ENCODE results near the gene PTPN5. TPM values are rescaled to one million over a fixed set of nuclear protein-coding genes. Genes with fewer than 3 reads are reported as not detected.

PTPN5 gene
- total and polyA plus RNA-seq, 4 donors: not detected

GRCh38 chr11:18775492-18776292, 15.9 kb downstream of the PTPN5 start:
- Histone ChIP-seq H3K9me3 (ENCODE audit: control insufficient read depth in 4 of 4, low read length in 3 of 4) (no peaks in the 10 kb centered on the region), H3K9ac (ENCODE audit: low read depth in 1 of 2, low read length in 2 of 2) (no peak overlapping the region), H3K27me3 (ENCODE audit: control insufficient read depth in 4 of 4, insufficient read depth in 4 of 4, low read length in 3 of 4) (no peaks in the 10 kb centered on the region), H3K36me3 (ENCODE audit: control insufficient read depth in 4 of 4, insufficient read depth in 3 of 4, low read depth in 1 of 4, low read length in 3 of 4) (no peaks in the 10 kb centered on the region), H3K4me1 (ENCODE audit: control insufficient read depth in 4 of 4, insufficient read depth in 4 of 4, low read length in 3 of 4) (no peaks in the 10 kb centered on the region), H3K4me3 (ENCODE audit: low read depth in 1 of 3, low read length in 3 of 3) (no peak overlapping the region), H3K27ac (ENCODE audit: low read depth in 1 of 2, low read length in 2 of 2) (no peak overlapping the region)
- 51% methylated on average over 16 of the region's 16 CpGs for WGBS
- TF ChIP-seq TAF1 (conservative IDR thresholded peaks at IDR 0.05) (no peak), EGR1 (IDR thresholded peaks at IDR 0.05; ENCODE audit: low read depth in 2 of 2) (no peak), RAD21 (IDR thresholded peaks at IDR 0.05) (peak; percentile 61 to 80)
- TF ChIP-seq, protein P1, sequence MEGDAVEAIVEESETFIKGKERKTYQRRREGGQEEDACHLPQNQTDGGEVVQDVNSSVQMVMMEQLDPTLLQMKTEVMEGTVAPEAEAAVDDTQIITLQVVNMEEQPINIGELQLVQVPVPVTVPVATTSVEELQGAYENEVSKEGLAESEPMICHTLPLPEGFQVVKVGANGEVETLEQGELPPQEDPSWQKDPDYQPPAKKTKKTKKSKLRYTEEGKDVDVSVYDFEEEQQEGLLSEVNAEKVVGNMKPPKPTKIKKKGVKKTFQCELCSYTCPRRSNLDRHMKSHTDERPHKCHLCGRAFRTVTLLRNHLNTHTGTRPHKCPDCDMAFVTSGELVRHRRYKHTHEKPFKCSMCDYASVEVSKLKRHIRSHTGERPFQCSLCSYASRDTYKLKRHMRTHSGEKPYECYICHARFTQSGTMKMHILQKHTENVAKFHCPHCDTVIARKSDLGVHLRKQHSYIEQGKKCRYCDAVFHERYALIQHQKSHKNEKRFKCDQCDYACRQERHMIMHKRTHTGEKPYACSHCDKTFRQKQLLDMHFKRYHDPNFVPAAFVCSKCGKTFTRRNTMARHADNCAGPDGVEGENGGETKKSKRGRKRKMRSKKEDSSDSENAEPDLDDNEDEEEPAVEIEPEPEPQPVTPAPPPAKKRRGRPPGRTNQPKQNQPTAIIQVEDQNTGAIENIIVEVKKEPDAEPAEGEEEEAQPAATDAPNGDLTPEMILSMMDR (IDR thresholded peaks at IDR 0.05; ENCODE audit: low read depth, low read length, missing input control): peak; percentile 61
- peak; percentile 76 for DNase-seq (ENCODE audit: low spot score)

DNA sequence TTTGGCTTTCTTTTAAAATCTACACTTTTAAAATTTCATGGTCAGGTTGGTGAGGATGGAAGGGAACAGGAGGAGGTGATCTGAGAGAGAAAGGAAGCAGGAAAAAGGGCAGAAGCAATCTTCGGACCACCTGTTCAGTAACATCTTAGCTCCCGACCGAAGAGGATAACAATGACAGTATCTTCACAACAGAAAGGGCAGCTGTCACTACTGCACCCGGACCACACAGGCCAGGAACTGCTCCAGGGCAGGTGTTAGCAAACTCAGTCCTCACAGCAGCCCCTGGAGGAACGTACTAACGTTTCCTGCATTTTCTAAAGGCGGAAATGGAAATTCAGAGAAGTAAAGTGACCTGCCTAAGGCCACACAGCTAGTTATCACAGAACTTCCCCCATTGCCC, 16.8 kb downstream of the PTPN5 start:
- H3K9ac ChIP-seq (ENCODE audit: low read depth in 1 of 2, low read length in 2 of 2): no peak overlapping the region
- H3K9me3 ChIP-seq (ENCODE audit: control insufficient read depth in 4 of 4, low read length in 3 of 4): no peaks in the 10 kb centered on the region
- no peak for DNase-seq (ENCODE audit: low spot score)
- 76% methylated on average over 7 of the region's 7 CpGs for whole genome bisulfite sequencing
- H3K27ac ChIP-seq (ENCODE audit: low read depth in 1 of 2, low read length in 2 of 2): no peak overlapping the region
- no peaks in the 10 kb centered on the region for H3K36me3 ChIP-seq (ENCODE audit: control insufficient read depth in 4 of 4, insufficient read depth in 3 of 4, low read depth in 1 of 4, low read length in 3 of 4)
- no peak overlapping the region for H3K4me3 ChIP-seq (ENCODE audit: low read depth in 1 of 3, low read length in 3 of 3)
- no peaks in the 10 kb centered on the region for H3K4me1 ChIP-seq (ENCODE audit: control insufficient read depth in 4 of 4, insufficient read depth in 4 of 4, low read length in 3 of 4)
- TF ChIP-seq FOXA2 (IDR thresholded peaks at IDR 0.05): no peak
- no peak for TF ChIP-seq RAD21 (IDR thresholded peaks at IDR 0.05)
- H3K27me3 ChIP-seq (ENCODE audit: control insufficient read depth in 4 of 4, insufficient read depth in 4 of 4, low read length in 3 of 4): no peaks in the 10 kb centered on the region

GRCh38 chr11:18773681-18774080, 17.9 kb downstream of the PTPN5 start:
- no peaks in the 10 kb centered on the region for H3K9me3 ChIP-seq (ENCODE audit: control insufficient read depth in 4 of 4, low read length in 3 of 4)
- H3K27ac ChIP-seq (ENCODE audit: low read depth in 1 of 2, low read length in 2 of 2): no peak overlapping the region
- no peaks in the 10 kb centered on the region for H3K36me3 ChIP-seq (ENCODE audit: control insufficient read depth in 4 of 4, insufficient read depth in 3 of 4, low read depth in 1 of 4, low read length in 3 of 4)
- TF ChIP-seq, protein P1 (IDR thresholded peaks at IDR 0.05; ENCODE audit: low read depth, low read length, missing input control): no peak
- H3K4me3 ChIP-seq (ENCODE audit: low read depth in 1 of 3, low read length in 3 of 3): no peak overlapping the region
- H3K27me3 ChIP-seq (ENCODE audit: control insufficient read depth in 4 of 4, insufficient read depth in 4 of 4, low read length in 3 of 4): no peaks in the 10 kb centered on the region
- WGBS: 77% methylated on average over 3 of the region's 3 CpGs
- DNase-seq (ENCODE audit: low spot score): no peak
- no peaks in the 10 kb centered on the region for H3K4me1 ChIP-seq (ENCODE audit: control insufficient read depth in 4 of 4, insufficient read depth in 4 of 4, low read length in 3 of 4)
- H3K9ac ChIP-seq (ENCODE audit: low read depth in 1 of 2, low read length in 2 of 2): no peak overlapping the region

GRCh38 chr11:18773104-18773503, 18.5 kb downstream of the PTPN5 start:
- DNase-seq (ENCODE audit: low spot score): no peak
- Histone ChIP-seq H3K4me1 (ENCODE audit: control insufficient read depth in 4 of 4, insufficient read depth in 4 of 4, low read length in 3 of 4) (no peaks in the 10 kb centered on the region), H3K27me3 (ENCODE audit: control insufficient read depth in 4 of 4, insufficient read depth in 4 of 4, low read length in 3 of 4) (no peaks in the 10 kb centered on the region), H3K36me3 (ENCODE audit: control insufficient read depth in 4 of 4, insufficient read depth in 3 of 4, low read depth in 1 of 4, low read length in 3 of 4) (no peaks in the 10 kb centered on the region), H3K4me3 (ENCODE audit: low read depth in 1 of 3, low read length in 3 of 3) (no peak overlapping the region), H3K9ac (ENCODE audit: low read depth in 1 of 2, low read length in 2 of 2) (no peak overlapping the region), H3K9me3 (ENCODE audit: control insufficient read depth in 4 of 4, low read length in 3 of 4) (no peaks in the 10 kb centered on the region), H3K27ac (ENCODE audit: low read depth in 1 of 2, low read length in 2 of 2) (no peak overlapping the region)
- no peak for TF ChIP-seq FOXA1 (IDR thresholded peaks at IDR 0.05)
- no peak for TF ChIP-seq SP1 (IDR thresholded peaks at IDR 0.05)
- WGBS: 79% methylated on average over 8 of the region's 8 CpGs
